Mesenteric fat pad (tissue), 1 donor: ENCODE measurements around the gene LCNL1. TPM values are rescaled to one million over a fixed set of nuclear protein-coding genes. Genes with fewer than 3 reads are reported as not detected.

Source experiments
- total RNA-seq: library from RNA; stranded (reverse); fragmentation: NEBNext Ultra II Directional; extraction: Animal tissue kit (Norgen Biotek cat#: 25700); gene quantifications from one replicate; pipeline ENCODE4 v1.2.1, GENCODE V29; 2021
- donor health status: DM: yes; HTN: yes; CAD: no.

The LCNL1 gene
- total RNA-seq, 1 donor from 2014 or later: 0.71 TPM

Other genes starting within 250 kb of the LCNL1 start
- 9.2 TPM for gene LCN10, start 240.1 kb upstream of the LCNL1 start, total RNA-seq
- gene LCN6, start 234.5 kb upstream of the LCNL1 start, total RNA-seq: 16.2 TPM
- gene LCN8, start 224.8 kb upstream of the LCNL1 start, total RNA-seq: not detected
- gene LCN15, start 218.5 kb upstream of the LCNL1 start, total RNA-seq: 0.32 TPM
- gene TMEM141, start 191.6 kb upstream of the LCNL1 start, total RNA-seq: 33.0 TPM
- gene CCDC183, start 186.7 kb upstream of the LCNL1 start, total RNA-seq: 0.71 TPM
- gene RABL6, start 175.0 kb upstream of the LCNL1 start, total RNA-seq: 54.9 TPM
- 1.00 TPM for gene AJM1, start 140.5 kb upstream of the LCNL1 start, total RNA-seq
- 89.6 TPM for gene PHPT1, start 133.6 kb upstream of the LCNL1 start, total RNA-seq
- 1.6 TPM for gene MAMDC4, start 130.6 kb upstream of the LCNL1 start, total RNA-seq
- 215 TPM for gene EDF1, start 116.7 kb upstream of the LCNL1 start, total RNA-seq
- gene TRAF2, start 96.5 kb upstream of the LCNL1 start, total RNA-seq: 8.8 TPM
- gene FBXW5, start 38.3 kb upstream of the LCNL1 start, total RNA-seq: 95.2 TPM
- gene C8G, start 37.8 kb upstream of the LCNL1 start, total RNA-seq: not detected
- gene LCN12, start 30.7 kb upstream of the LCNL1 start, total RNA-seq: not detected
- gene PTGDS, start 5.5 kb upstream of the LCNL1 start, total RNA-seq: 249 TPM
- 29.4 TPM for gene PAXX, start 9.4 kb downstream of the LCNL1 start, total RNA-seq
- gene CLIC3, start 13.6 kb downstream of the LCNL1 start, total RNA-seq: 1.6 TPM
- gene ABCA2, start 45.2 kb downstream of the LCNL1 start, total RNA-seq: 47.2 TPM
- gene FUT7, start 49.1 kb downstream of the LCNL1 start, total RNA-seq: 0.55 TPM
- 95.3 TPM for gene NPDC1, start 63.2 kb downstream of the LCNL1 start, total RNA-seq
- gene ENTPD2, start 71.1 kb downstream of the LCNL1 start, total RNA-seq: not detected
- 0.42 TPM for gene SAPCD2, start 87.6 kb downstream of the LCNL1 start, total RNA-seq
- gene UAP1L1, start 94.5 kb downstream of the LCNL1 start, total RNA-seq: 28.1 TPM
- gene MAN1B1, start 104.0 kb downstream of the LCNL1 start, total RNA-seq: 33.0 TPM
- 150 TPM for gene DPP7, start 131.7 kb downstream of the LCNL1 start, total RNA-seq
- gene GRIN1, start 156.2 kb downstream of the LCNL1 start, total RNA-seq: not detected
- not detected for gene LRRC26, start 187.1 kb downstream of the LCNL1 start, total RNA-seq
- gene TMEM210, start 189.1 kb downstream of the LCNL1 start, total RNA-seq: not detected
- 39.3 TPM for gene ANAPC2, start 205.6 kb downstream of the LCNL1 start, total RNA-seq
- 53.3 TPM for gene SSNA1, start 205.7 kb downstream of the LCNL1 start, total RNA-seq
- gene TPRN, start 217.7 kb downstream of the LCNL1 start, total RNA-seq: 5.1 TPM
- 24.8 TPM for gene TMEM203, start 222.7 kb downstream of the LCNL1 start, total RNA-seq
- 10.4 TPM for gene NDOR1, start 222.7 kb downstream of the LCNL1 start, total RNA-seq
- gene RNF208, start 239.2 kb downstream of the LCNL1 start, total RNA-seq: 5.9 TPM
- 0.42 TPM for gene CYSRT1, start 242.2 kb downstream of the LCNL1 start, total RNA-seq
- not detected for gene RNF224, start 244.5 kb downstream of the LCNL1 start, total RNA-seq
- not detected for gene SLC34A3, start 247.9 kb downstream of the LCNL1 start, total RNA-seq